HG03095 (cell line): Measurements from ENCODE around the gene COQ10B.
A peak's percentile ranks its signal among the peaks of the same experiment; 100 is the strongest.
"Not testable (repeated sequence)": the region's sequence is repeated elsewhere in the genome, so short reads cannot be mapped to it uniquely, and the experiment has no call there.

Source experiments
- ATAC-seq: cut with Tn5 transposase; IDR thresholded peaks from one replicate; pipeline ENCODE4 v1.9.1; 2021; ENCODE audit warnings: moderate library complexity; ENCODE audit not compliant: unreplicated experiment

The COQ10B gene

GRCh38 chr2:197450465-197450864, 2.9 kb upstream of the COQ10B start:
- no peak for ATAC-seq

DNA sequence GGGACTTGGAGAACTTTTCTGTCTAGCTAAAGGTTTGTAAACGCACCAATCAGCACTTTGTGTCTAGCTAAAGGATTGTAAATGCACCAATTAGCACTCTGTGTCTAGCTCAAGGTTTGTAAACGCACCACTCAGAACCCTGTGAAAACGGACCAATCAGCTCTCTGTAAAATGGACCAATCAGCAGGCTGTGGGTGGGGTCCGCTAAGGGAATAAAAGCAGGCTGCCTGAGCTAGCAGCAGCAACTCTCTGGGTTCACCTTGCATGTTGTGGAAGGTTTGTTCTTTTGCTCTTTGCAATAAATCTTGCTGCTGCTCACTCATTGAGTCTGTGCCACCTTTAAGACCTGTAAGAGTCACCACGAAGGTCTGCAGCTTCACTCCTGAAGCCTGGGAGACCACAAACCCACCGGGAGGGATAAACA, 2.4 kb upstream of the COQ10B start:
- ATAC-seq, result not testable (repeated sequence)

DNA sequence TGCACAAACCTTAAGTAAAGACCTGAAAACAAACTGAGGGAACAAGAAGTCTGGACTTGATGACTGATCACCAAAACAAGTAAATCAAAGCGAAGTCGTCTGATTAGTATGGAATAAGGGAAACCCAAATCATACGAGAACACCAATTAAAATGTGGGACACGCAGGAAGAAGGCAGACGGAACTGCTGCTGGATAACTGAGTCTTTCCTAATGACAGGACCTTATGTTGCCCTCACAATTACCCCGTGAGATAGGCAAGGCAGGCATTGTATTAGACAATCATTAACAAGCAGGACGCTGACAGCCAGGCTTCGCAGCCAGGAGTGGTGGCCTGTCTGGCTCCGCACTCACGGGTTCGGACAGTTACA, 614 bp upstream of the COQ10B start:
- no peak for ATAC-seq

DNA sequence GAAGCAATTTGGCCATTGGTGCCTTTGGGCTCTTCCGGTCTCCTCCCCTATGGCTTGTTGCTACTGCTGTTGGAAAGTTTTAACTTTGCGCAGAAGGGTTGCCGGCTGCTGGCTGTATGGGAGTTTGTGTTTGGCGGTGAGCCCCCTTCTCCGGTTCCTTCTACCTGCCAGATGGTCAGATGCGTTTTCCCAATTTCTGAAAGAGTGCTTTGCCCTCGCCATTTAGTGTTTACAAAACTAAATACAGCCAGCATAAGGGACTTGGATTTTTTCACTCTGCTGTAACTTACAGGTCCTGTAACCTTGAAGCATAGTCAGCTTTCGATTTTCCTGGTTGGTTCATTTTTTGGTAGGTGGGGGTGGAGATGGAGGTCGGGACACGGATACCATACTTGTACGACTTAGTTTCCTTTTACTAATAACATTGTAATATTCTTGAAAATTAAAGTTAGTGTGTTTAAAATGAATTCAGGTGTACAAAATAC, 604 bp downstream of the COQ10B start:
- ATAC-seq, result peak; percentile 30

GRCh38 chr2:197454923-197455322, 1.6 kb downstream of the COQ10B start:
- no peak for ATAC-seq

GRCh38 chr2:197455428-197455827, 2.1 kb downstream of the COQ10B start:
- ATAC-seq, result no peak

DNA sequence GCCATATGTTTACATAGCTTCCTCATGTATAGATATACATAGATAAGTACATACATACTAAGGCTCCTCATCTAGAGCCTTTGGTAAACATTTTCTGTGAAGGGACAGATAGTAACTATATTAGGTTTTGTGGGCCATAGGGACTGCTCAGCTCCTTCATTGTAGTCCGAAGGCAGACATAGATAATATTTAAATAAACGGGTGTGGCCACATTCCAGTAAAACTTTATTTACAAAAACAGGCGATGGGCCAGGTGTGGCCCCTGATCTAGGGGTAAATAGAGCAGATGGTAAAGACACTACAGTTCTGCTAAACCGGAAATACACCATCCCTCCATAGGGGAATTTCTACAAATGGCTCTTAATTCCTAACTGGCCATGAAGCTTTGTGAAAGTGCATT, 7.3 kb downstream of the COQ10B start:
- ATAC-seq, result no peak

- ATAC-seq, result no peak
Measured at GRCh38 chr2:197461057-197461456, 7.7 kb downstream of the COQ10B start.

GRCh38 chr2:197464175-197464574, 10.8 kb downstream of the COQ10B start:
- no peak for ATAC-seq

GRCh38 chr2:197472166-197472565, 18.8 kb downstream of the COQ10B start:
- ATAC-seq, result no peak

DNA sequence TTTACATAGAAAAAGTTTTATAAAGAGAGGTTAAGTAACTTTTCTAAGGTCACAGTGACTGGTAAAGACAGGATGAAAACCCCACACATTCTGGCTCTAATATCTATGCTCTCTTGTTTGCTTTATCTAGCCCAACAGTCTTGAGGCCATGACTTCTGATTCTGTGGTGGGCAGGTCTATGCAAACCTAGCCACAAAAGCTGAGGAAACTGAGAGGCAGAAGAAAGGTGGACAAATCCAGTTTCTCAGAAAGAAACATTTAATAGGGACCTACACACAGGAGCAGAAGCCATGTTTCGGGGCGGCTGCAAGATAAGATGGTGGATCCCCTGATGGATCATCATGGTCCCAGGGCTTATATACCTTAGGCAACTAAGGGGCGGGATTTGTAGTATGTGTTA, 24.4 kb downstream of the COQ10B start:
- no peak for ATAC-seq

DNA sequence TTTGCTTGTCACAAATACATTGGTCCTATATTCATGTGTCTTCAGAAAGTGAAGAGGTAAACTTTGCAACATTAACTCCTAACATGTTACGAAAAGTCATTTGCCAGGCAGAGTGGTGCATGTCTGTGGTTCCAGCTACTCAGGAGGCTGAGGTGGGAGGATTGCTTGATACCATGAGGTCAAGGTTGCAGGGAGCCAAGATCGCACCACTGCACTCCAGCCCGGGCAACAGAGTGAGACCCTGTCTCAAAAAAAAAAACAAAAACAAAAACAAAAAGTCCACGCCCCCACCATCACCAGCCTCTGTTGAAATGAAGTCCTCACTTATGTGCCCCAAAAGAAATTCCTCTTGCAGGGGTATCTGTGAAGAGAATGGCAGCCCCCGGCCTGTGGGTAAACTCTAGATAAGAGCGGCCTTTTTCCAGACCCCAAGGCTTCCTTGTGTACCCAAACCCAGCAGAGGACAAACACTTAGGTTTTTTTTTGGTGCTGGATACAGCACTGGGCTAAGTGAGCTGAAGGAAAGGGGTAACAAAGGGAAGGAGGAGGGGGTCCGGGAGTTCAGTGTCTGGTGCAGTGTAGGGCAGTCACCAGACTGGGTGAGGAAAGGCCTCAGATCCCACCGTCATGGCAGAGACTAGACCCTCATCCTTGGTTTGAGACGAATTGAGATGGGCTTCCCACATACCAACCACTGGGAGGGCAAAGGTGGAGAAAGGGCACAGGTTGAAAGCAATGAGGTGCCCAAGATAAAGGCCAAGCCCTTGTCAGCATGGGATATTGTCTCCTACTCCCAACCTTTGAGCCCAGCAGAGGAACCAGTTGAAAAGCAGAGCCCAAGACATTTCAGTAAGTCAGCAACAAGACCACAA, 27.0 kb downstream of the COQ10B start:
- no peak for ATAC-seq

- not testable (repeated sequence) for ATAC-seq
Measured at GRCh38 chr2:197484248-197484647, 30.9 kb downstream of the COQ10B start.

DNA sequence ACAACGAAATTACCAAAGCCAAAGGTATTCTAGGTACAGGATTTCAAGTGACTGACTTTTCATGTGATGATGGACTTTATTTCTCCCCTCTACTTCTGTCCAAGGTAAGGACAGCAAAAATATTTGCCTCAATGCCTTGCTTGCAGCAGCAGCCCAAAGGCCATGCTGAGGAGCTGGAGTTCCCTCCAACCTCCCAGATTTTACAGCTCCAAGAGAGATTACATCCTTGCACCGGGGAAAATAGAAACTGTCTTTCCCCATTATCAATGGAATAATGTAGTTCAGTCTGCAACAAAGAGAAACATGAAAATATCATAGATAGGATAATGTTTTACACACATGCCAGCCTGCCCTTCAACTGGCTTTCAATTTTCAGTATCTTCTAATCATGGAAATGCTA, 32.8 kb downstream of the COQ10B start:
- no peak for ATAC-seq

GRCh38 chr2:197487385-197487784, 34.0 kb downstream of the COQ10B start:
- no peak for ATAC-seq

DNA sequence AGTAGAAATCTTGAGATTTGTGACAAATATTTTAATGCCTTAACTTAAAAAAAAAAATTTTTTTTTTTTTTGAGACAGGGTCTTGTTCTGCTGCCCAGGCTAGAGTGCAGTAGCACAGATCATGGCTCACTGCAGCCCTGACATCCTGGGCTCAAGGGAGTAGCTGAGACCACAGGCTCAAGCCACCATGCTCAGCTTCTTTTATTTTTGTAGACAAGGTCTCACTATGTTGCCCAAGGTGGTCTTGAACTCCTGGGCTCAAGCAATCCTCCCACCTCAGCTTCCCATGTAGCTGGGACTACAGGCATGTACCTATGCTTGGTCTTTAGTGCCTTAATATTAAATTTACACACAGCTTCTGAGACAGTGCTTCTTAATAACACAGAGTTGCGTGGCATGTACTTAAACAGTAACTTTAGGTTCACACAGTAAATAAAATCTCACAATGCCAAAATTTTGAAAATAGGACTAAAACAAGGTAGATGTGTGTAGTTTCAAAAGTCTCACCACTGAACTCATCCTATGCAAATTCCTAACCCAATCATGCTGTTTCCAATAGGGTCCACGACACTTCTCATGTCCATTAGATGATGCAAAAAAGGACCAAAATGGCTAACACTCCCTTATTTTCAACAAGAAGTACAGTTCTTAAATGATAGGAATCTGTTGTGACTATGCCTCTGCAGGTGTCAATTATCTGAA, 42.2 kb downstream of the COQ10B start:
- no peak for ATAC-seq

- ATAC-seq, result no peak
Measured at GRCh38 chr2:197496695-197497094, 43.3 kb downstream of the COQ10B start.

GRCh38 chr2:197497326-197497725, 44.0 kb downstream of the COQ10B start:
- ATAC-seq, result no peak

- no peak for ATAC-seq
Measured at GRCh38 chr2:197498235-197498936, 45.0 kb downstream of the COQ10B start.

- ATAC-seq, result peak; percentile 25
Measured at GRCh38 chr2:197498937-197499593, 45.7 kb downstream of the COQ10B start.
